NT2/D1 (cell line): ENCODE results near the gene DIP2A.

ENCODE experiments used
- DNase-seq: peaks from one replicate; pipeline ENCODE4 v3.0.0-alpha.2; 2011; ENCODE audit warnings: low read depth, low spot score
- H3K27me3 ChIP-seq: 2 replicates; pipeline ENCODE4 v1.6.0; 2011; ENCODE audit warnings: mild to moderate bottlenecking; ENCODE audit not compliant: insufficient read length, insufficient read depth
- H3K36me3 ChIP-seq: 2 replicates; pipeline ENCODE4 v1.6.1; 2011; ENCODE audit warnings: mild to moderate bottlenecking, low read length, mixed read lengths; ENCODE audit not compliant: insufficient read depth, insufficient read length
- H3K4me1 ChIP-seq: 2 replicates; pipeline ENCODE4 v1.5.1; 2011; ENCODE audit not compliant: insufficient read depth, insufficient read length
- H3K4me3 ChIP-seq: 2 replicates; pipeline ENCODE4 v1.5.1; 2011; ENCODE audit warnings: low read depth; ENCODE audit not compliant: insufficient read length
- H3K9ac ChIP-seq: 2 replicates; pipeline ENCODE4 v1.6.0; 2011; ENCODE audit warnings: low read depth; ENCODE audit not compliant: insufficient read length
- H3K9me3 ChIP-seq: 2 replicates; pipeline ENCODE4 v1.5.1; 2011; ENCODE audit warnings: mild to moderate bottlenecking, low read length; ENCODE audit not compliant: insufficient read depth
- SUZ12 ChIP-seq: IDR thresholded peaks from 2 replicates; pipeline ENCODE4 v1.6.1; 2011; ENCODE audit not compliant: insufficient read length, insufficient read depth; ENCODE audit errors: extremely low read depth
- YY1 ChIP-seq: IDR thresholded peaks from 2 replicates; pipeline ENCODE4 v1.6.1; 2011; ENCODE audit not compliant: insufficient read length, insufficient read depth
- ZNF274 ChIP-seq: IDR thresholded peaks from 2 replicates; pipeline ENCODE4 v1.6.1; 2011; ENCODE audit warnings: mild to moderate bottlenecking, low read depth, low read length

DIP2A gene

GRCh38 chr21:46603228-46603627, 144.5 kb downstream of the DIP2A start:
- peaks cover 13% of the 10 kb centered on the region for H3K4me1 ChIP-seq
- H3K4me3 ChIP-seq: no peak overlapping the region
- 0 out of 2 replicates have a peak, but pooled peaks cover 2% of the 10 kb centered on the region for H3K9me3 ChIP-seq
- no peak for DNase-seq
- TF ChIP-seq ZNF274 (no peak), SUZ12 (no peak), YY1 (no peak)
- H3K27me3 ChIP-seq: no peaks in the 10 kb centered on the region
- no peaks in the 10 kb centered on the region for H3K36me3 ChIP-seq
- no peak overlapping the region for H3K9ac ChIP-seq

- H3K4me1 ChIP-seq: peaks cover 10% of the 10 kb centered on the region
- no peak for DNase-seq
- H3K9me3 ChIP-seq: no peaks in the 10 kb centered on the region
- no peak overlapping the region for H3K9ac ChIP-seq
- no peak overlapping the region for H3K4me3 ChIP-seq
- no peaks in the 10 kb centered on the region for H3K27me3 ChIP-seq
- TF ChIP-seq SUZ12: no peak
- no peak for TF ChIP-seq YY1
- TF ChIP-seq ZNF274: no peak
- no peaks in the 10 kb centered on the region for H3K36me3 ChIP-seq
Measured at GRCh38 chr21:46604329-46604974, 145.8 kb downstream of the DIP2A start.

GRCh38 chr21:46604975-46605766, 146.5 kb downstream of the DIP2A start, which contains the start of gene S100B:
Gene S100B (minus strand): TSS chr21:46605082. CDS start chr21:46602415, 2,667 bp downstream.
- TF ChIP-seq ZNF274 (no peak), YY1 (no peak), SUZ12 (no peak)
- H3K9me3 ChIP-seq: no peaks in the 10 kb centered on the region; the same call in 1 of the 2 replicates
- peaks cover 10% of the 10 kb centered on the region for H3K4me1 ChIP-seq
- H3K27me3 ChIP-seq: no peaks in the 10 kb centered on the region
- no peak within 1 kb of the TSS for H3K9ac ChIP-seq
- no peaks in the 10 kb centered on the region for H3K36me3 ChIP-seq
- DNase-seq: no peak
- no peak within 1 kb of the TSS for H3K4me3 ChIP-seq

GRCh38 chr21:46605767-46606426, 147.2 kb downstream of the DIP2A start:
- H3K27me3 ChIP-seq: no peaks in the 10 kb centered on the region
- H3K4me3 ChIP-seq: no peak overlapping the region
- TF ChIP-seq SUZ12 (no peak), ZNF274 (no peak), YY1 (no peak)
- H3K9ac ChIP-seq: no peak overlapping the region
- H3K36me3 ChIP-seq: no peaks in the 10 kb centered on the region
- peaks cover 10% of the 10 kb centered on the region for H3K4me1 ChIP-seq
- DNase-seq: no peak
- no peaks in the 10 kb centered on the region; the same call in 1 of the 2 replicates for H3K9me3 ChIP-seq

GRCh38 chr21:46606427-46606813, 147.7 kb downstream of the DIP2A start:
- Histone ChIP-seq H3K9ac (no peak overlapping the region), H3K9me3 (no peaks in the 10 kb centered on the region; the same call in 1 of the 2 replicates), H3K27me3 (no peaks in the 10 kb centered on the region), H3K4me3 (no peak overlapping the region), H3K36me3 (no peaks in the 10 kb centered on the region), H3K4me1 (peaks cover 10% of the 10 kb centered on the region)
- TF ChIP-seq ZNF274: no peak
- TF ChIP-seq YY1: no peak
- TF ChIP-seq SUZ12: no peak
- DNase-seq: no peak

- H3K4me1 ChIP-seq: peaks cover 7% of the 10 kb centered on the region
- no peaks in the 10 kb centered on the region for H3K27me3 ChIP-seq
- no peak overlapping the region for H3K9ac ChIP-seq
- no peaks in the 10 kb centered on the region for H3K36me3 ChIP-seq
- H3K9me3 ChIP-seq: no peaks in the 10 kb centered on the region; the same call in 1 of the 2 replicates
- no peak for TF ChIP-seq ZNF274
- TF ChIP-seq YY1: no peak
- TF ChIP-seq SUZ12: no peak
- no peak overlapping the region for H3K4me3 ChIP-seq
- no peak for DNase-seq
Measured at GRCh38 chr21:46607636-46608035, 148.9 kb downstream of the DIP2A start.
